Measurements from ENCODE around the gene AVP. TPM values are rescaled to one million over a fixed set of nuclear protein-coding genes. Genes with fewer than 3 reads are reported as not detected.

The AVP gene
- total and polyA plus RNA-seq, 9 of the 15 experiments (the other 6 are each of a cell fraction or from before 2014, with no cell fraction given): not detected

DNA sequence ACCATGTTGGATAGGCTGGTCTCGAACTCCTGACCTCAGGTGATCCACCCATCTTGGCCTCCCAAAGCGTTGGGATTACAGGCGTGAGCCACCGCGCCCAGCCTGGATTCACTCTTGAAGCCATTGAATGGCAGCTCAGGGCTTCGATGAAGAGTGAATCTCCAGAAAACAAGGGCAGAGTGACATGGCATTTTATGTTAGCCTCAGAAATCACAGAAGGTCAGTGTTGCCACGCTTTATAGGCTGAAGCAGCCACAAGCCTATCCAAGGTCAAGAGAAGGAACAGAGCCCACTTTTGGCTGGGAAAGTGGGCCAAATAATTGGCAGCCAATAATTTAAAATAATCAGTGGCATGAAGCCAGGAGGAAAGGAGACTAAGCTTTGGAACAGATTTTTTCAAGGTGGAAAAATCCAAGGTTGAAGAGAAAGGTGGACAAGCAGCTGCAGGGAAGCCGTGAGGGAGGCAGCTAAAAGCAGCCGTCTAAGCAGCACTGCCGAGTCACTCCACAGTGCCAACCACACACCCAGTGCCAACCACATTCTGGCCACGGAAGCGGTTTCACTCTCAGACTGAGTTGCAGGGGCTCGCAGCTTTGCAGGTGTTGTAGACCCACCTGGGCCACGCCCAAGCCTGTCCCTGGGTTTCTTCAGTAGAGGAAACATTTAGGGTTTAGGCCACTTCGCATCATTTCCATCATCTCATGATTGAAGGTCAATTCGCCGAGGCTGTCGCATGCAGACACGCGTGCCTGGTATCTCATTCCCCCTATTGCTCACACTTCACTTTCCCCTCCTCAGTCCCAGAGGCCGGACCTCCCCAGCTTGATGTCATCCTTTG lies 17.4 kb upstream of the AVP start:
- Histone ChIP-seq H2AFZ (ENCODE audit: low read depth, low read length) (no peak overlapping the region), H3K27ac (ENCODE audit: extremely low read depth, low read depth, low read length) (no peak overlapping the region), H3K4me2 (ENCODE audit: insufficient read depth, low read length) (no peak overlapping the region)

DNA sequence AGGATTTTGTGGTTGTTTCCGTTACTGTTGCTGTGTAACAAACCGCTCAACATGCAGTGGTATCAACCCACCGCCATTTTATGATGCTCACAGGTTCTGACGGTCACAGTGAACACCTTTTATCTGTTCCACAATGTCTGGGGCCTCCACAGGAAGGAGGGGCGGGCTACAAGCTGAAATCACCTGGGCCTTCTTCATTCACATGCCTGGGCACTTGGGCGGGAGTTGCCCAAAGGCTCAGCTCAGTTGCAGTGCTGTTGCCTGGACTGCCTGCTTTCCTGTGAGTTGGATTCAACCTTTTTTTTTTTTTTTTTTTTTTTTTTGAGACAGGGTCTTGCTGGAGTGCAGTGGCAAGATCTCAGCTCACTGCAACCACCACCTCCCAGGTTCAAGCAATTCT lies 16.7 kb upstream of the AVP start:
- Histone ChIP-seq H3K4me1 (replicated peaks in 1 of 2; ENCODE audit: control insufficient read depth in 2 of 2, insufficient read depth in 2 of 2, low read length in 2 of 2) (peaks cover 0 to 3% of the 10 kb centered on the region in 2 experiments; a peak in 1 of 5 replicates), H3K27ac (ENCODE audit: extremely low read depth, low read depth, low read length) (no peak overlapping the region), H3K9me3 (replicated peaks; ENCODE audit: control insufficient read depth, insufficient read depth, low read depth, low read length) (no peaks in the 10 kb centered on the region), H3K27me3 (ENCODE audit: control insufficient read depth in 2 of 2, insufficient read depth in 2 of 2, low read length in 2 of 2) (no peaks in the 10 kb centered on the region), H3K9me1 (ENCODE audit: control insufficient read depth, insufficient read depth, low read length) (no peaks in the 10 kb centered on the region), H3K4me2 (ENCODE audit: insufficient read depth, low read length) (no peak overlapping the region), H4K20me1 (replicated peaks; ENCODE audit: control insufficient read depth, insufficient read depth, low read length) (no peaks in the 10 kb centered on the region), H3K36me3 (ENCODE audit: control insufficient read depth, insufficient read depth, low read length) (no peaks in the 10 kb centered on the region; the same call in 2 of the 3 replicates), H3K9ac (ENCODE audit: insufficient read depth in 1 of 2, low read depth in 2 of 2, low read length in 2 of 2) (no peak overlapping the region), H3K4me3 (no peak overlapping the region), H3K79me2 (ENCODE audit: control insufficient read depth, insufficient read depth, low read length) (no peaks in the 10 kb centered on the region), H2AFZ (ENCODE audit: low read depth, low read length) (no peak overlapping the region)
- ChIA-PET POLR2A (no interaction called here), CTCF (ENCODE audit: low intra/inter-chr PET ratio) (no interaction called here)
- intact Hi-C loops (cut with micrococcal nuclease): no loop called here
- no peak for TF ChIP-seq ILF3 (IDR thresholded peaks at IDR 0.05; ENCODE audit: borderline replicate concordance)
- no peak for ATAC-seq
- no peak for DNase-seq (ENCODE audit: extremely low read depth in 1 of 4, low spot score in 3 of 4)
- no TSS peak for BruUV-seq (replicated peaks)
- no peak for FAIRE-seq
- WGBS (ENCODE audit: insufficient coverage, low coverage, missing lambda C conversion rate): 63% methylated on average over 4 of the region's 6 CpGs
- in situ Hi-C loops (cut with MboI): no loop called here

More for the DNA sequence above, 17.4 kb upstream of the AVP start:
- CTCF ChIA-PET (ENCODE audit: low intra/inter-chr PET ratio): no interaction called here
- intact Hi-C loops (cut with micrococcal nuclease): no loop called here
- 71% methylated on average over 19 of the region's 21 CpGs for WGBS (ENCODE audit: insufficient coverage, low coverage, missing lambda C conversion rate)
- Histone ChIP-seq H3K27me3 (ENCODE audit: control insufficient read depth in 2 of 2, insufficient read depth in 2 of 2, low read length in 2 of 2) (no peaks in the 10 kb centered on the region), H3K9me1 (ENCODE audit: control insufficient read depth, insufficient read depth, low read length) (no peaks in the 10 kb centered on the region), H3K4me3 (no peak overlapping the region), H3K36me3 (ENCODE audit: control insufficient read depth, insufficient read depth, low read length) (no peaks in the 10 kb centered on the region; the same call in 2 of the 3 replicates), H3K79me2 (ENCODE audit: control insufficient read depth, insufficient read depth, low read length) (no peaks in the 10 kb centered on the region), H4K20me1 (replicated peaks; ENCODE audit: control insufficient read depth, insufficient read depth, low read length) (no peaks in the 10 kb centered on the region), H3K4me1 (replicated peaks in 1 of 2; ENCODE audit: control insufficient read depth in 2 of 2, insufficient read depth in 2 of 2, low read length in 2 of 2) (peaks cover 0 to 7% of the 10 kb centered on the region in 2 experiments; a peak in 1 of 5 replicates), H3K9ac (ENCODE audit: insufficient read depth in 1 of 2, low read depth in 2 of 2, low read length in 2 of 2) (no peak overlapping the region), H3K9me3 (replicated peaks; ENCODE audit: control insufficient read depth, insufficient read depth, low read depth, low read length) (no peaks in the 10 kb centered on the region)
- TF ChIP-seq MAFG (tag; conservative IDR thresholded peaks at IDR 0.05) (0 out of 2 replicates have a peak, but pooled peaks have one; percentile 13), PHB (CRISPR knock-in tag; IDR thresholded peaks at IDR 0.05) (no peak), NFE2 (IDR thresholded peaks at IDR 0.05; ENCODE audit: low read depth) (peak; percentile 14; the same call in 1 of the 2 replicates), SMARCA4 (IDR thresholded peaks at IDR 0.05) (no peak), BACH1 (tag; IDR thresholded peaks at IDR 0.05) (no peak), KLF6 (CRISPR knock-in tag; IDR thresholded peaks at IDR 0.05; ENCODE audit: borderline replicate concordance) (no peak), ZFX (CRISPR knock-in tag; IDR thresholded peaks at IDR 0.05) (0 out of 2 replicates have a peak, but pooled peaks have one; percentile 15), RFX1 (IDR thresholded peaks at IDR 0.05) (no peak), SOX6 (IDR thresholded peaks at IDR 0.05) (no peak)
- ATAC-seq (no peak), FAIRE-seq (no peak), DNase-seq (ENCODE audit: extremely low read depth in 1 of 4, low spot score in 3 of 4) (no peak)
- POLR2A ChIA-PET: interaction anchor here (0.6 kb wide), 1 partner anchor 9 kb away, joined by 3 read pairs; no protein-coding TSS in a partner anchor
- no TSS peak for BruUV-seq (replicated peaks)
- in situ Hi-C loops (cut with MboI): no loop called here

Measured in K562 (cell line).